DMS153 treated with DMSO at 0.1 percent for 48 hours (cell line): ENCODE measurements around the gene PCBP3.

Source experiments
- DNase-seq: peaks from one replicate; lab custom pipeline; 2025; ENCODE audit not compliant: unreplicated experiment; lab: John Stamatoyannopoulos, UW

Gene PCBP3

DNA sequence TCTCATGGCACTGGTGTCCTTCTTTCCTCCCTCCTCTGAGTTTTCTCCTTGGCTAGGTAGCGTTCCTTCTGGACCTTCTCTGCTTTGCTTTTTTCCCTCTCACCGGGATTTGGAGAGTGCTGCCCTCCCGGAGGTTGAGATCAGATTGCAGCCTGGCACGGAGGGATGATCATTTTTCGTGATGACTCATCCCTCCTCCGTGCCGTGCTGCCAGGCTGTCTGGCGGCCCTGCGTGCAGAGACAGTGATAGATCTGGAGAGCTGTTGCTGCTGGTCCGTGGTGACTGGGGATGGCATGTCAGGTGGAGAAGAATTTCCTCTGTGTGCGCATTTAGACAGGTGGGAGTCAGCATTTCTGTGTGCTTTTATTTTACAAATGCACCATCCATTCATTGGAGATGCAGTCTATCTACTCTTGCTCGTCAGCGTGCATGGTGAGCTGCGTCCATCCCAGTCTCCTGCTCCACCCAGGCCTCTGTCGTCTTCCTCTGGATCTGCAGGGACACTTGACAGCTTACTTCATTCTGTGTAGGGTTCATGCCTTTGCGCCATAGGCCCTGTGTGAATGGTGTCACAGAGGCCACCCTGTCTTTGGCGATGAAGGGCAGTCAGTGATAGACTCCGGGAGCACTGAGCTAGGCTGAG, 104.4 kb downstream of the PCBP3 start:
- peak; percentile 67 for DNase-seq

DNA sequence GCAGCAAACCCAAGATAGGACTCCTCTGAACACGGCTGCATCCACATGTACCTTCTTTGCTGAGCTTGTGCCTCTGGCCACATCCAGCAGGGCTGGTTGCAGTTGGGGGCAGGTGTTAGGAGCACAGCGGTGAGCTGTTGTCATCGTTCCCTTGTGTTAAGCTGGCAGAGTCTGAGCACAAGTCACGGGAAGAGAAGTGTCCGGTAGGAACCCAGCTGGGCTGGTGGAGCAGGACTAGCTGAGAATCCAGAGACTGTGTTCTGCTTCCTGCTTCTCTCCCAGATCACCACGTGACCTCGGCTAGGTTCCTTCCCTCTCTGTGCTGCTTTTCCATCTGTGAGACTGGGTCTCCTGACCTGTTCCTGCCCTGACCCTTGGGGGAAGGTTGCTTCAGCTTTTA, 105.1 kb downstream of the PCBP3 start:
- no peak for DNase-seq

DNA sequence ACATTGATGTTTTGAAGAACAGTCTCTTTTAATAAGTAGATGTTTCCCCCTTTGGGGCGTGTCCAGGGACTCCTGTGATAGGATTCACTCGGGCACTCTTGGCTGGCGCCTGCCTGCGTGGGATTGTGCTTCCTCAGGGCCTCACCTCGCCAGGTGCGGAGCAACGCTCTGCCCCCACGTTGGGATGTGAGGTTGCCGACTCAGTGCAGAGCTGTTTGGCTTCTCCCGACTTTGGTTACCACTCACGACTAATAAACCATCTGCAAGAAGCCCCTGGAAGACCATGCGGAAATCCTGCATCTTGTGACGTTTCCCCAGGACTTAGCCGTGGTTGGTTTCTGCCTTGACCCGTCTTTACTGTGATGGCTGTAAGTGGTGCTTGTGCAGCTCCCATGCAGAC, 106.4 kb downstream of the PCBP3 start:
- DNase-seq = no peak

DNA sequence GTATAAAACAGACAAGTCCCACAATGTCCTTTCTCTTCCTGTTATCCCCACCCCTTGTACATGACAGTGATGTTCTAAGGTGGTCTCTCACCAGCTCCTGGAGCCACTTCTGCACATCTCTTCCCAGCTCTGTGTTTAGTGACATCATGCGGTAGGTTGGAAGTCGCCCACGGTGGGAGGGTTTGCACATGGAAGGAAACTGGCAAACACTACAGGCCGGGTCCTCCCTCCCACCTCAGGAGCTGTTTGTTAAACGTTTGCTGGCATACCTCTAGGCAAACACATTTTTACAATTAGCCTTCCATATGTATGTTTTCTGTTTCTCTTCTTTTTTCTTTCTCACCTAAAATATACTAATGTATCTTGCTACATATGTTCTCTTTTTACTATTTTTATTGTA, 107.4 kb downstream of the PCBP3 start:
- DNase-seq = no peak

DNA sequence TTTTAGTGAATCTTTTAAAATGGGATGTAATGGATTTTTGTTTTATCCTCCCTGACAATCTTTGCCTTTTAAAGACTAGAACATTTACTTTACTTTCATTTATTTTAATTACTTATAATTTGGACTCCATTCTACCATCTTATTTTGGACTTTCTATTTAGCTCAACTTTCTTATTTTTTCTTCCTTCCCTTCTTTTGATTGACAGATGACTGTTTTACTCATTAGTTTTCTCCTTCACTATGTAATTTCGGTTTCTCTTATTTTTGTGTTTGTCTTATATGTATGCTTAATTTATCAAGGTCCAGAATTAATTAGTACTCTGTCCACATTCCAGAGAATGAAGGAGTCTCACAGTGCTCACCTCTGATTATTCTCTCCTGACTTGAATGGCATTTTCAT, 109.9 kb downstream of the PCBP3 start:
- no peak for DNase-seq

DNA sequence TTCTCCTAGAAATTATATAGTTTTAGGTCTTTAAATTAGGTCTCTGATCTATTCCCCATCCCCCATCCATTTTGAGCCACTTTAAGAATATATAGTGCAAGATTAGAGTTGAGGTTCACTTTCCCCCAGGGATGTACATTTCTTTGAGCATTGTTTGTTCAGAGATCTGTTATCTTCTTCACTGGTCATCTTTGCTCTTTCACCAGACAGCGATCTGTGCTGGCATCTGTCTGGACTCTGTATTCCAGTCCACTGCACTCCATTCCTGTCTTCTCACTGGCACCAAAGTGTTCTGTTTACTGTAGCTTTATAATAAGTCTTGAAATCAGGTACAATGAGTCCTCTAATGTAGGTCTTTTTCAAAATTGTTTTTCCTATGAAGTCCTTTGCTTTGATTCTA, 112.5 kb downstream of the PCBP3 start:
- no peak for DNase-seq

DNA sequence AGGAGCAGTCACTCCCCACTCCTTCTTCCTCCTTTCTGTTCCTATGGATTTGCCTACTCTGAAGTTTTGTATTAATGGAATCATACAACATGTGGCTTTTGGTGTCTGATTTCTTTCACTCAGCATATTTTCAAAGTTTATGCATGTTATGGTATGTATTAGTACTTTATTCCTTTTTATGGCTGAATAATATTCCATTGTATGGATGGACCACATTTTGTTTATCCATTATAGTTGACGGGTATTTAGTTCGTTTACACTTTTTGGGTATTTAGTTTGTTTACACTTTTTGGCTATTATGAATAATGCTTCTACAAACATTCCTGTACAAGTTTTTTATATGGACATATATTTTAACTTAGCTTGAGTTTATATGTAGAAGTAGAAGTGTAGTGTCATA, 113.1 kb downstream of the PCBP3 start:
- DNase-seq = no peak

DNA sequence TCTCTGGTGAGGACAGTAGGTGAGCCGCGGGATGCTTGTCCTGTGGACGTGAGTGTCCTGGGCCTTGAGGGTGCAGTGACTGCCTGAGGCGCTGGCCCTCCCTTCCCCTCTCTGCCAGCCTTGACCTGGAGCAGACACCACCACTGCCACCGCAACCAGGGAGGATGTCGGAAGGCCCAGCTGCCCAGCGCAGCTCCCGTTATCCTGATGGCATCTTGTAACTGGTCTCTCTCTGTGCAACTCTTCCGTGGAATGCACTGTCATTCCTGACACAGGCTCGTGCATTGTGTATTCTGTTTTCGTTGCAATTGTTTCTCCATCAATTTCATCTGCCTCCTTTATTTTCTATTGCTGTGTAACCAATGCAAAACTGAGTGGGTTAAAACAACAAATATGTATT, 118.2 kb downstream of the PCBP3 start:
- no peak for DNase-seq

DNA sequence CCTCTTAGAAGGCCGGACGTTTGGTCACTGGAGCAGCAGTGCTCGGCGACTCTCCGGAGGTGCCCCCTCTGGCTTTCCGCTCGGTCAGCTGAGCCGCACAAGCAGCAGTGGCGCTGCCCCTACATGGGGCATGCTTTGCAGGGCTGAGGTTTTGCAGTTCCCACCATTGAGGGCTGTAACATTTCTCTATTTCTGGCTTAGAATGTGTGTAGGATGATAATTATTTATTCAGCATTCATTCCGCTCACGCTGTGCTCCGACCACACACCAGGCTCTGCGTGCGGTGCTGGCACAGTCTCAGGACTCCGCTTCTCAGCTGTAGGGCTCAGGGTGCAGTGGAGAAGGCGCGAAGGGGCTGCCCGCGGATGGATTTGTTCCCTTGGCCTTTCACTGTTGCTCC, 119.5 kb downstream of the PCBP3 start:
- no peak for DNase-seq

DNA sequence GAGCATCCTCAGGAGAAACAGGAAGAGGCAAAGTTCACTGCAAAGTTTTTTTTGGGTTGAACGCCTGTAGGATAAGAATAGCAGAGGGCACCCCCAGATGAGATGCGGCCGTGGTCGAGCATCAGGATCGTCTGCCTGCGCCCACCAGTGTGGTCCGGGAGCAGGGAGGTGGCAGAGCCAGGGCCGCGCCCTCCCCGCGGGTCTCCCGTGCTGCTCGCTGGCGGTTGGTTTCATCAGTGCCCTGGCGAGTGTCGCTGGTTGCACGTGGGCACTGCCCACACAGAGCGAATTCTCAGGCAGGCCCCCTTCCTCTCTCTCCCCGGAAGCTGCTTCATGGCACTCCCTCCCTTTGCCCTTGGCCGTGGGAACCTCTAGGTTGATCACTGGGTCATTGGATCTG, 120.0 kb downstream of the PCBP3 start:
- no peak for DNase-seq

DNA sequence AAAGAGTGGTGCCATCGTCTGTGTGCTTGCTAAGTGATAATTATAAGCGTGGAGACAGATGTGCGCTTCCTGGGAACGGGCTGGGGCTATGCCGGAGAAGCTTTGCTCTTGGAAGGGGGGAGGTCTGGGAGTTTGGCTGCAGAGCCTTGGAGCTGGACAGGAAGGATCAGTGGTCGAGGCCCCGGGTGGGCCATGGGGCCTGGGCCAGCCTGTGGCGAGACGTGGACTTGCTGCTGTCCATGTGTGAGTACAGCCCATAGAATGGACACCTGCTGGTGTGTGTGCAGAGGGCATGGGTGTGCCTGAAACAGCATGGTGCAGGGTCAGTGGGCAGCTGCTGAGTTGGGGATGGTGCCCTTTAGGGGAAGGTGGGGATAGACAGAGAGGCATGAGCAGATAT, 121.3 kb downstream of the PCBP3 start:
- DNase-seq = no peak

DNA sequence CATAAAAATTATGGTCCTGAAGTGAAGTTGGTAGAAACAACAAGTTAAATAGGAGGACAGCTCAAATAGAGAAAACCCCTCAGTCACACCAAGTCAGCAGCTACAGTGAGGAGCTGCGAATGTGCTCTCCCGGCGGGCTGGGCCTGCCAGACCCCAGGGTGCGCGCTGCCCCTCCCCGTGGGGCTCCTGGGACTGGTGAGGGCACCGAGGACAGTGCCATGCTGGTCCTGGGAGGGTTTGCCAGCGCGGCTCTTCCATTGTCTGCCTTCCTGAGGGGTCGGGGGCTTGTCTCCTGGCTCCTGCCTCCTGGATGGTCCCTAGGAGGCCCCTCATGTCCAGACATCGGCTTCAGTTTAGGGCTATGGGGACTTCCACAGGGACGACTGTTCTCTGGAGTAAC, 121.8 kb downstream of the PCBP3 start:
- DNase-seq = no peak

DNA sequence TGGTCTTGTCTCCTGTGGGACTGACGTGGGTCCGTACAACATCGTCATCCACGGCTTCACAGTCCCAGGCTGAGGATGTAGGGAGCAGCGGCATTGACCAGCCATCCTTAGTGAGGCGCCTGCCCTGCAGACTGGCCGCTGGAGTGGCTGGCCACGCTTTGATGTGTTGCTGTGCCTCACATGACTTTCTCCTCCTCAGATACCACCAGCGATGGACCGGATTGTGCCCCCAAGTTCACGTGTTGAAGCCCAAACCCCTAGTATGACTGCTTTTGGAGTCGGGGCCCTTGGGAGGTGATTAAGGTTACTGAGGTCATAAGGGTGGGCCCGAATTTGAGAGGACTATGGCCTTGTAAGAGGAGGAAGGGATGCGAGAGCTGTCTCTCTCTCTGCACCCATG, 122.5 kb downstream of the PCBP3 start:
- no peak for DNase-seq

DNA sequence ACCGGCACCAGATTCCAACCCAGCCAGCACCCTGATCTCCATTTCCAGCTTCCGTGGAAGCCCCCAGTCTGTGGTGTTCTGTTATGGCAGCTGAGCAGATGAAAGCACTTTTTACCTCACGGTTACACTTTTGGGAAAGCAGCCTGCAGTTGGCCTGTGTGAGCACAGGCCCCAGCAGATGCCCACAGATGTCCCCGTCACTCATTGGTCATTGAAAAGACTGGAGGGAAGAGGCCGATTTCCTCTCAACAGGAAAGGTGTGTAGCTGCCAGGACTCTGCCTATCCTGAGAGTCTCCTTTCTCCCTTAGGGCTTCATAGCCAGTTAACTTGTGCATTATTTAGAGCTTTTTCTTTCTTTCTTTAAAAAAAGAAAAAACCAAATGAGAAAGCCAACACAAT, 123.0 kb downstream of the PCBP3 start:
- DNase-seq = no peak

DNA sequence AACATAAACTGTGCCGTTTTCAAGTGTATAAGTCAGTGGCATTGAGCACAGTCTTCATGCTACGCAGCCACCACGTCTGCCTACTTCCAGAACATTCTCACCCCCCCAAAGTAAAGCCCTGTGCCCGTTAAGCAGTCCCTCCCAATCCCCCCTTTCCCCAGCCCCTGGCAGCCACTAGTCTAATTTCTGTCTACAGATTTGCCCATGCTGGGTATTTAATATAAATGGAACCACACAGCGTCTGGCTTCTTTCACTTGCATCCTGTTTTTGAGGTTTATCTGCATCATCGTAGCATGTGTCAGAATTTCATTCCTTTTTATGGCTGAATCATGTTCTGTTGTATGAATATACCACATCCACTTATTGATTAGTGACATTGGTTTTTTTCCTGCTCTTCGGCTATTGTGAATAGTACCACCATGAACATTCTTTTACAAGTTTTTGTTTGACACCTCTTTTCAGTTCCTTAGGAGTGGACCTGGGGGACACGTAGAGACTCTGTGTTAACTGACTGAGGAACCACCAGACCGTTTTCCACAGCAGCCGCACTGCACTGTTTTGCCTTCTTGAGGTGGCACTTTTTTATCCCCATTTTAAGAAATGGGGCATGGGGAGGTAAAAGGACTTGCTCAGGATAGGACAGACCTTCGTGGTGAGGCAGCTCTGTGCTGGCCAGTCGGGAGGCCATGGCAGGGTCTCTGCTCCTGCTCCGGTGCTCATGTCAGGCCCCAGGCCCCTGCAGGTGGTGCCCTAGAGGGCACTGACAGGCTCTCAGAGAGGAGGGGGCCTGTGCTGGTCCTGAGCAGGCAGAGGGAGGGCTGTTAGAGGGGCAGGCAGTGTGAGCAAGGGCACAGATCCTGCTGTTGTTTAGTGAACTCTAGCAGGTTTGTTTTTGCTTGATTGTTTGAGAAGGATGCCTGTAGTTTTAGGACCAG, 123.8 kb downstream of the PCBP3 start:
- DNase-seq = no peak

DNA sequence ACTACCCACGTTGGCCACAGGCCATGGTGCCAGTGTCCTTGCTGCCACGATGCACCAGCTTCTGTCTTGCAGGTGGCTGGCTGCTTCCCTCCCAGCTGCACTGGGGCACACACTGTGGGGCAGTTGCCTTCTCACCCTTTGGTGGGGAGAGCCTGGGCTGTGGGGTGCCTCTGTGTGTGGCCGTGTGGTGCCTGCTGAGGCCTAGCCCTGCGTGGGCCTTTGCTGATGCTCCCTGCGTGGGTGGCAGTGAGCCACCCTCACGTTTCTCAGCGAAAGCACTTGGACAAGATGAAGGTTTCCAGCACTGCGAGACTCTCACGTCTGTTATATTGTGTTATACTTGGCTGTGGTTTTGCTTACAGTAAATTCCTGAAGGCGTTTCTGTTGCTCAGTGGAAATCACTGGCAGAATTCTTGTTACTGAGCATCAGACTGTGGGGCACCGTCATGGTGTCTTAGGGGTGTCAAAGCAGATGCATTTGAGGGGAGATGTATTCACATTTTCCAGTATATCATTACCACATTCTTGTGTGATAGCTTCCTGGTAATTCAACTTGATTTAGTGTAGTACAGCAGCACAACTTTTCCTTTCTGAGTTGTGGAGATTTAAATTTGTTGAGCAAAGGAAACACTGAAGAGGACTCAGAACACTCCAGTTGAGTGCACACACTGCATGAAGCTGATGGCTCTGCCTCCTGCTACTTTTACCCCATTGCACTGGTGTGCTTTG, 124.7 kb downstream of the PCBP3 start:
- no peak for DNase-seq

DNA sequence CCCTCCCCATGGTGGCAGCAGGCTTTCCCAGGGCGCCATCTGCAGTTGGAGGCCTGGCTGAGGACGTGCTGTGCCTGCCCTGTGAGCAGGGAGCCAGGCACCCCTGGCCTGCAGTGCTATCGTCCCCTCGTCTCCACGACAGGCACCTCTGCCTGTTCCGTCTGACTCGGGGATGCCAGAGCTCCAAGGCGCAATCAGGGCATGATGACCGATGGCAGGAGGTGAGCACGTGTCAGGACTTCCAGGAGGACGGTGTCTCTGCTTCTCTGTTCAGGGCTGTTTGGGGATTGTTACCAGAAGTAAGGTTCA, 125.2 kb downstream of the PCBP3 start:
- DNase-seq = no peak

DNA sequence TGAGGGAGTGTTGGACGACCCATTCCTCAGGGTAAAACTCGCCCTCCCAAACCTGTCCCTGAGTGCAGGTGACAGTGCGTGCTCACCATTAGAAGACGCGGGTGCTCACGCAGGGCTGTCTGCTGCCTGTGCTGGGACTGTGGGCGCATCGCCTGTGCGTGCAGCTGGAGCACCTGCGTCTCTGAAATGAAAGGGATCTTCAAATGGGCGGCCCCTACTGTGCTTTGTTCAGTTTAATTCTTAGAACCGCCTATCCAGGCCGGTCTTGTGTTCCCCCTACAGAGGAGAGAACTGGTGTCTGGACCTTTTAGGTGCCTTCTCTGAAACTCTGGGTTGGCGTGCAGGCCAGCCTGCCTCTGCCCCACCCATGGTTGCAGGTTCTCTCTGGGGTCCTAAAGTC, 125.8 kb downstream of the PCBP3 start:
- no peak for DNase-seq

DNA sequence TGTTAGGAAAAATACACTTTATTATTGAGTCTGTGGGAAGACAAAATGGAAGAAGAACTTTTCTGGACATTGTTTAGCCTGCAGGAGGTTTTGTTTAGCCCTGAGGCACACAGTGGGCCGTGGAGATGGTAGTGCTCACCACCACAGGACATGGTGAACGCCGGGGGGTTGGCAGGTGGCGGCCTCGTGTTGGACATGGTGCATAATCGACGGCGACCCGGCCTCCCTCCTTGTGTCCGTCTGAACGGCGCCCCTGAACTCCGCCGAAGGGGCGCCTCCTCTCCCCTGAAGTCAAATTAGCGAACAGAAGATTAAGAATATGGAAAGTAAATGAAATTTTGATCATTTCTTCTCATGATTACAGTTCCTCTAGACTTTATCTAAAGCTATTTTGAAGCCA, 126.4 kb downstream of the PCBP3 start:
- DNase-seq = no peak

DNA sequence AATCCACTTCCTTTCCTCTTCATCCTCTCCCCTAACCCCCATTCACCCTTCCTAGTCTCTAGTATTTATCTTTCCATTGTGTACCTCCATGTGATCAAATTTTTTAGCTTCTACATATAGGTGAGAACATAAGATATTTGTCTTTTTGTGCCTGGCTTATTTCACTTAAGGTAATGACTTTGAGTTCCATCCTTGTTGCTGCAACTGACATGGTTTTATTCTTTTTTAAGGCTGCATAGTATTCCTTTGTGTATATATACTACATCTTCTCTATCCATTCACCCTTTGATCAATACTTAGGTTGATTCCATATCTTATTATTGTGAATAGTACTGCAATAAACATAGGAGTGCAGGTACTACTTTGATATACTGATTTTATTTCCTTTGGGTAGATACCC, 128.7 kb downstream of the PCBP3 start:
- DNase-seq = no peak

DNA sequence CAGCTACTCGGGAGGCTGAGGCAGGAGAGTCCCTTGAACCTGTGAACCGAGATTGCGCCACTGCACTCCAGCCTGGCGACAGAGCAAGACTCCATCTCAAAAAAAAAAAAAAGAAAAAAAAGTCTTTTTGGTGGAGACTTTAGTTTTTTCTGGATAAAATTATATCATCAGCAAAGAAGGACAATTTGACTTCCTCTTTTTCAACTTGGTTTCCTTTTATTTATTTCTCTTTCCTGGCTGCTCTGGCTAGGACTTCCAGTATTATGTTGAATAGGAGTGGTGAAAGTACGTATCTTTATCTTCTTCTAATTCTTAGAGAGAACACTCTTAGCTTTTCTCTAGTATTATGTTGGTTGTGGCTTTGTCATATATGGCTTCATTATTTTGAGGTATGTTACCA, 130.8 kb downstream of the PCBP3 start:
- DNase-seq = no peak

DNA sequence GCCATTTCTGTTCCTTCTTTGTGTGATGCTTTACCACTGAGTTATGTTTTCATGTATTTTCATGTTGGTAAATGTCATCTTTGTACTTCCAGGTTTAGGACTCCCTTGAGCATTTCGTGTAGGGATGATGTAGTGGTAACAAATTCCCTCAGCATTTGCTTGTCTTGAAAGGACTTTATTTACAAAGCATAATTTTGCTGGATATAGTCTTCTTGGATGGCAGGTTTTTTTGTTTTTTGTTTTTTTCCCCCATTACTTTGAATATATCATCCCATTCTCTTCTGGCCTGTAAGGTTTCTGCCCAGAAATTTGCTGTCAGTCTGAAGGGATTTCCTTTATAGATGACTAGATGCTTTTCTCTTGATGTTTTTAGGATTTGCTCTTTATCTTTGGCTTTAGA, 133.4 kb downstream of the PCBP3 start:
- DNase-seq = no peak
